ENCODE measurements around the gene WWC2.
"Not testable (repeated sequence)": the region's sequence is repeated elsewhere in the genome, so short reads cannot be mapped to it uniquely, and the experiment has no call there.

The WWC2 gene

DNA sequence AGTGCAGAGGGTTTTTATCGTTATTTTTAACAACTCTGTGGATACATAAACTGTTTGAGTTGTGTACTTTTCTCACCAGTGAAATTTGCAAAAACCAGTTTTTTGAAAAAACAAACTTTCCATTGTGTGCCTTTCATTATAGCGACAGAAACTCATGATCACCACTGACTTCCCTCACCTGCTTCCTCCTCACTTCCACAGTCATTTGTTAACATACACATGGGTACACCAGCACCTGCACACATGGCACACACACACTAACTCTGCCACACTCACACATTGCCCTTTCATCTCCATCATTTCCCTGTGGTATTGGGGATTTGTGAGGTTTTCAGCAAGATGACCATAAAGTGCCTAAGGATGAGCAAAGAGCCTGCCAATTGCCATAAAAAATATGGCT lies 200.4 kb downstream of the WWC2 start:
- DNase-seq (ENCODE audit: low read depth), result no peak

DNA sequence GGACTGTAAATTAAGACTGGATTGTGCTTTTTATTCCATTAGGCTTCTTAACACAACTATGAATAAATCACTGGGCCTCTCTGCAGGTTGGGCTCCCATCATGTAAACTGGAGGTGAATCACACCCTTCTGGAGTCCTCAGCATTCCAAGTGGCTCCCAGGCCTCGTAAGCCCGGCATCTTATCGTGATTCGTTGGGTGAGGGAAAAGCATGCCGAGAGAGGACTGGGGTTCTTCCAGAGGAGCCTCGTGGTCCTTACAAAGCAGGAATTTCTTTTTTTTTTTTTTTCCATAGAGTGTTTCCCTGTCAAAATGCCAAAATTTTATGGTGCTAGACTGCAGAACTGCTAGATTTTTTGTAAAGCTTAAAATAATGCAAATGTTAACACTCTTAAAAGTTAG lies 201.0 kb downstream of the WWC2 start:
- DNase-seq (ENCODE audit: low read depth), result no peak

DNA sequence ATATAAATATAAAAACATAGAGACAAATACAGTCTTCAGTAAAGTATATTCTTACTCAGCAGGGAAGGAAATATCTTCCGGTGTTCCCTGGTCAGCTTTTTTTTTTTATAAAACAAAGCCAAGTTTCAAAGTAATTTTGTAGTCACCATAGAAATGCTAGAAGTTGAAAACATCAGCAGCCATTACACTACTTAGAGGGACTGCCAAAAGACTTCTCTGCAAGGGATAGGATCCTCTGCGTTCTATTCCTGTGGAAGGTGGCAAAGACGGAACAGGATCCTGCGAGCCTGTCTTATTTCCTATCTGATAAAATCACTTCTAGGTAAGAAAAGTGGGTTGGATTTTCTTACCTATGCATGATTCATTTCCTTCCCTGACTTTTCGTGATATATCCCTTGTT lies 201.6 kb downstream of the WWC2 start:
- DNase-seq (ENCODE audit: low read depth), result no peak

DNA sequence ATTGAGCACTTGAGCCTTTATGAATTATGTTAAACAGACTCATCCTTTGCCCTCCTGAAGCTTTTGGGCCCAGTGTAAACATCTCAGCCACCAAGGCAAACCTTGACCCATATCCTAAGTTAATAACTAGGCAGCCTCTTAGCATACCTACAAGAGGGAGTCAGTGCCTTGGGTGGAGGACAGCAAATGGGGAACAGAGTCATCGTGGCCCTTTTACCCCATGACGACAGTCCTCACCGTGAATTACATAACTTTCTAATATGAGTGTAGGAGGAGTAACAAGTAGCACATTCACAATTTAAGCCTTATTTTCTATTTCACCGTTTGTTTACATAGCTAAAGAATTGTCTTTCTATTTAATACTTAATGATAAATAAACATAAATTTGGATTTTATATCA lies 204.2 kb downstream of the WWC2 start:
- DNase-seq (ENCODE audit: low read depth), result no peak

DNA sequence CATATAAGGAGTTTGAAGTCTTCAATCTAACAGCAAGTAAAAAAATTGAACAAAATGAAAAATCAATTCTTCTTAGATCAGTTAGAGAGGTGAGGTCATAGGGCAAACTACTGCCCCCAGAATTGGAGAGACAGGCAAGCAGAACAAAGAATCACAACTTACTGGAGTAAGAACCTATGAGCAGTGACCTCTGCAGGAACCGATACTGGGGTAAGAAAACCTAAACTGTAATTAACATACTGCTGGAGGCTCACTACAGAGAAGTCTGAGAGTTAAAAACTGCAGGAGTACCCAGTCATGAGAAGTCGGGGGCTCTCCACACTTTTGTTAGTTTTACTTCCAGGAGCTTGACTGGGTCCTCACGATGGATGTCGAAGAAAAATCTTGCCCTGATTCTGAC lies 205.0 kb downstream of the WWC2 start:
- DNase-seq (ENCODE audit: low read depth), result no peak

- DNase-seq (ENCODE audit: low read depth), result no peak
Measured at GRCh38 chr4:183304538-183304937, 205.5 kb downstream of the WWC2 start.

DNA sequence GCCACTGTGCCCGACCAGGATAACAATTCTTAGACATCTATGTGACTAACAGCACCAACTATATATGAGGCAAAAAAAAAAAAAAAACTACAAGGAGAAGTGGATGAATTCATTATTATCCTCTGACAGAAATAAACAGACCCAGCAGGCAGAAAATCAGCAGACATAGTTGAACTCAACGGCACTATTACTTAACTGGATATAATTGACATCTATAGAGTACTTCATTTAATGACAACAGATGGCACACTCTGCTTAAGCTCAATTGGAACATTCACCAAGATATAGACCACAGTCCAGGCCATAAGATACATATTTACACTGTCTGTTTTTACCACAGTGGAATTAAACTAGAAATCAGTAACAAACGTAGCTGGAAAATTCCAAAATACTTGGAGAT lies 207.8 kb downstream of the WWC2 start:
- no peak for DNase-seq (ENCODE audit: low read depth)

- DNase-seq (ENCODE audit: low read depth), result no peak
Measured at GRCh38 chr4:183312841-183313240, 213.8 kb downstream of the WWC2 start.

DNA sequence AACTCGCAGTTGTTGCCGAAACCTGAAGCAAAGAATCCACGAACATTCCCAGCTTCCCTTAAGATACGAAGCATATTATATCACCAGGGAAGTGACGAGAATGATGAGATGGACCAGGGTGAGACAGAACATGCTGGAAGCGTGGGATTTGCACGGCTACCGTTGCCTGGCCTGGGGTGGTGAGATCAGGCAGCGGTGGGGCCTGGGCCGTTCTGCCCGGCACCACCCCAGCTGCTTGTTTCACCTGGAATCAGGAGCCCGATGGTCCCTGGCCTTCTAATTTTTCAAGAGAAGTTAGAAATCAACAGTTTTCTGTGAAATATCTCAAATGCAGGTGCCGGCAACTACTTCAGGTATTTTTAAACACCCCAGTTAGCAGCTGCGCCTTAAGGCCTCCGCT lies 215.3 kb downstream of the WWC2 start:
- no peak for DNase-seq (ENCODE audit: low read depth)

GRCh38 chr4:183314806-183315205 lies 215.7 kb downstream of the WWC2 start:
- no peak for DNase-seq (ENCODE audit: low read depth)

GRCh38 chr4:183318656-183319055 lies 219.6 kb downstream of the WWC2 start:
- DNase-seq (ENCODE audit: low read depth), result no peak

GRCh38 chr4:183320211-183321059 lies 221.4 kb downstream of the WWC2 start, which contains the start of gene CLDN22:
CLDN22 (minus strand) TSS chr4:183320276; CDS start chr4:183320218, 58 bp downstream.
- no peak for DNase-seq (ENCODE audit: low read depth)

GRCh38 chr4:183321079-183321478 lies 222.0 kb downstream of the WWC2 start:
- no peak for DNase-seq (ENCODE audit: low read depth)

- DNase-seq (ENCODE audit: low read depth), result no peak
Measured at GRCh38 chr4:183321516-183321915, 222.5 kb downstream of the WWC2 start.

GRCh38 chr4:183322326-183322725 lies 223.3 kb downstream of the WWC2 start, which contains the start of gene CLDN24:
CLDN24 (minus strand) TSS chr4:183322426; CDS start chr4:183322426, 0 bp downstream.
- DNase-seq (ENCODE audit: low read depth), result no peak

DNA sequence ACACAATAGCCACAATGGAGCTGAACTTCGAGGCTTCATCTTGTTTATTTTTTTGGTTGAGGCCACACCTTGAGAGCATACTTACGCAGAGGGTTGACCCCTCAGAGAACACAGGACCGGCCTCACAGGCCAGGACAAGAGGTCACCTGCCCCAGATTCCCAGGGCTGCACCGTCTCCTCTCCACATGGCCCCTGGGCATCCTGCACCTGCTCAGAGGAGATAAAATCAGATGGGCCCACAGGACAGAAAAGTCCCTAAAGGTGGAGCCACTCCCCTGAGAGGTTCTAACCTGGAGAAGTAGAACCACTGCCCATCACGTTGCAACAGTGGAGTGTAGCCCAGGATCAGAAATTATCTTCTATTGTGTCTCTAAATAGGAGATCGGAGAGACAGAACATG lies 224.2 kb downstream of the WWC2 start:
- DNase-seq (ENCODE audit: low read depth), result no peak

- not testable (repeated sequence) for DNase-seq (ENCODE audit: low read depth)
Measured at GRCh38 chr4:183324056-183324455, 225.0 kb downstream of the WWC2 start.

DNA sequence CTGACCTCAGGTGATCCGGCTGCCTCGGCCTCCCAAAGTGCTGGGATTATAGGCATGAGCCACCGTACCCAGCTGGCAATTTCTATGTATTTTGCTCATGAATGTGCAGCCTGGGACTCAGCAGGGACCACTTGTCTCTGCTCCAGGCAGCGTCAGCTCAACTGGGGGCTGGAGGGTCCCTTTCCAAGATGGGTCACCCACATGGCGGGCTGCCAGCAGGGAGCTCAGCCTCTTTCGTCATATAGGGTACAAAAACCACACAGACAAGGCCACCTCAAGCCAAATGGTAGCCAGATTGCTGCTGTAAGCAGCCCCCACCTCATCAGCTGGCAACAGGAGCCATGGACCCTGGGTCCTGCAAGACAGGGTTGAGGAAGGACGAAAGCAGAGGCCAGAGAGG lies 225.6 kb downstream of the WWC2 start:
- DNase-seq (ENCODE audit: low read depth), result no peak

DNA sequence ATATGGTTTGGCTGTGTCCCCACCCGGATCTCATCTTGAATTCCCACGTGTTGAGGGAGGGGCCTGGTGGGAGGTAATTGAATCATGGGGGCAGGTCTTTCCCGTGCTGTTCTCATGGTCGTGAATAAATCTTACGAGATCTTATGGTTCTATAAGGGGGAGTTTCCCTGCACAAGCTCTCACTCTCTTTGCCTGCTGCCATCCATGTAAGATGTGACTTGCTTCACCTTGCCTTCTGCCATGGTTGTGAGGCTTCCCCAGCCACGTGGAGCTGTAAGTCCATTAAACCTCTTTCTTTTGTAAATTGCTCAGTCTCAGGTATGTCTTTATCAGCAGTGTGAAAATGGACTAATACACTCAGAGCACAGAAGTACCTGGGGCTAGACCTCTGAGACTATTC lies 227.3 kb downstream of the WWC2 start:
- not testable (repeated sequence) for DNase-seq (ENCODE audit: low read depth)

GRCh38 chr4:183326853-183327252 lies 227.8 kb downstream of the WWC2 start:
- no peak for DNase-seq (ENCODE audit: low read depth)

DNA sequence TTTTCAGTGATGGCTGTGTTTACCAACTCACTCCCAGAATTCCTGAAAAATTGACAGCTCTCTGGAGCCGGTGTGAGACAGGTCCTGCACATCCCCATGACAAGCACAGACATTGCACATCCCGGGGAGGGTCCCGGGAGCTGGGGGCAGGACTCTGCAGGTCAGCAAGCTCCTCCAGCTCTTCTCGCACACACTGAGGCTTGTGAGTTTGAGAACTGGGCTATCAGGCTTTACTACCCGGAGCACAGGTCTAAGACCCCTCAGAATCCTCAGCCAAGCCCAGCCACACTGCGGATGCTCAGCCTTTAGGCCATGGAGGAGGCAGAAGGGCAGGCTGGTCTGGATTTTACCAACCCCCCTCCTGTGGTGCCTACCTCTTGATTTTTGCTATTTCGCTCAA lies 228.8 kb downstream of the WWC2 start:
- DNase-seq (ENCODE audit: low read depth), result no peak

DNA sequence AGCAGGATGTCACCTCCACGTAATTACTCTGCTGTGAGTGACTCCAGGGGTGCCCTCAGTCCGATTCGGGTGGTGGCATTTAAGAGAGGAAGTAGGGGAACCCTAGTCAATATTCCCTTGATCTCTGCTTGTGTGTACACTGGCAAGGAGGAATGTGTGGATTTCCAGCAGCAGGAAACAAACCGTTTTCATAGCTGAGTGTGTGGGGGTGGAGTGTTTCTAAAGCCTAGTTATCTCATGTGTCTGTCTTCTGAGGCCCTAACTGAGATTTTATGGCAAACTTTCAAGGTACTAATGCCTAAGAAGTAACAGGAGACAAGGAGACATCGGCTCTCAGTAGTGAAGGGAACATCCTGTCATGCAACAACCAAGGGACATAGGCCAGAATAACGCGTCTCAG lies 229.8 kb downstream of the WWC2 start:
- DNase-seq (ENCODE audit: low read depth), result no peak

GRCh38 chr4:183329244-183329643 lies 230.2 kb downstream of the WWC2 start:
- DNase-seq (ENCODE audit: low read depth), result no peak

Data from stimulated activated CD8-positive, alpha-beta memory T cell treated with anti-CD3 and anti-CD28 coated beads, Interleukin-12 subunit alpha, Interleukin-12 subunit beta, amount 100 ng/mL, for 1 hour (primary cell).